ENCODE data around the gene TMEM167B.

TMEM167B gene

GRCh38 chr1:109083501-109083900 lies 7.1 kb upstream of the TMEM167B start:
- FAIRE-seq: no peak

- FAIRE-seq: no peak
Observed at GRCh38 chr1:109083923-109084322, 6.6 kb upstream of the TMEM167B start.

GRCh38 chr1:109084563-109085517 lies 5.7 kb upstream of the TMEM167B start:
- no peak for FAIRE-seq

- FAIRE-seq: no peak
Observed at GRCh38 chr1:109089242-109090015, 1.1 kb upstream of the TMEM167B start.

- no peak for FAIRE-seq
Observed at GRCh38 chr1:109091078-109091838, 694 bp downstream of the TMEM167B start.

- FAIRE-seq: no peak
Observed at GRCh38 chr1:109091839-109092193, 1.3 kb downstream of the TMEM167B start.

GRCh38 chr1:109094377-109094803 lies 3.8 kb downstream of the TMEM167B start:
- FAIRE-seq: no peak

- FAIRE-seq: no peak
Observed at GRCh38 chr1:109094871-109095270, 4.3 kb downstream of the TMEM167B start.

GRCh38 chr1:109095631-109096030 lies 5.1 kb downstream of the TMEM167B start:
- FAIRE-seq: no peak

- FAIRE-seq: no peak
Observed at GRCh38 chr1:109096120-109096519, 5.6 kb downstream of the TMEM167B start.

GRCh38 chr1:109099938-109100773 lies 9.6 kb downstream of the TMEM167B start:
- FAIRE-seq: peak; percentile 83

- no peak for FAIRE-seq
Observed at GRCh38 chr1:109104364-109105151, 14.0 kb downstream of the TMEM167B start.

GRCh38 chr1:109105881-109106280 lies 15.3 kb downstream of the TMEM167B start:
- no peak for FAIRE-seq

- no peak for FAIRE-seq
Observed at GRCh38 chr1:109107785-109108184, 17.2 kb downstream of the TMEM167B start.

GRCh38 chr1:109109906-109110305 lies 19.3 kb downstream of the TMEM167B start:
- no peak for FAIRE-seq

- no peak for FAIRE-seq
Observed at GRCh38 chr1:109111386-109112055, 21.0 kb downstream of the TMEM167B start.

- FAIRE-seq: no peak
Observed at GRCh38 chr1:109112056-109112651, 21.6 kb downstream of the TMEM167B start.

- FAIRE-seq: no peak
Observed at GRCh38 chr1:109112652-109113285, 22.2 kb downstream of the TMEM167B start.

- FAIRE-seq: no peak
Observed at GRCh38 chr1:109113590-109114341, 23.2 kb downstream of the TMEM167B start, which contains the start of gene ELAPOR1. Gene ELAPOR1, plus strand, starts transcription at chr1:109114115. Its CDS starts 69 bp downstream, at chr1:109114184.

All from endometrium (tissue), 2 donors.